Measurements from ENCODE around the gene LCK.

The LCK gene

GRCh38 chr1:32303997-32304622 is 53.0 kb downstream of the LCK start:
- in situ Hi-C loops (cut with MboI; ENCODE audit: low sequenced_read_pairs): no loop called here
- Histone ChIP-seq H3K27me3 (ENCODE audit: low read depth) (no peaks in the 10 kb centered on the region), H3K36me3 (replicated peaks) (peaks cover 51% of the 10 kb centered on the region), H3K4me3 (no peak overlapping the region), H3K9me3 (no peaks in the 10 kb centered on the region), H3K4me1 (no peaks in the 10 kb centered on the region)
- DNase-seq (ENCODE audit: low spot score in 2 of 2): no peak

- Histone ChIP-seq H3K9me3 (no peaks in the 10 kb centered on the region), H3K36me3 (replicated peaks) (peaks cover 51% of the 10 kb centered on the region), H3K27me3 (ENCODE audit: low read depth) (no peaks in the 10 kb centered on the region), H3K4me3 (no peak overlapping the region), H3K4me1 (no peaks in the 10 kb centered on the region)
- in situ Hi-C loops (cut with MboI; ENCODE audit: low sequenced_read_pairs): no loop called here
- DNase-seq (ENCODE audit: low spot score in 2 of 2): no peak
Measured at GRCh38 chr1:32305310-32305709, 54.2 kb downstream of the LCK start.

GRCh38 chr1:32307324-32307723 is 56.3 kb downstream of the LCK start:
- Histone ChIP-seq H3K4me3 (no peak overlapping the region), H3K27me3 (ENCODE audit: low read depth) (no peaks in the 10 kb centered on the region), H3K4me1 (no peaks in the 10 kb centered on the region; the same call in 1 of the 2 replicates), H3K36me3 (replicated peaks) (peaks cover 47% of the 10 kb centered on the region), H3K9me3 (no peaks in the 10 kb centered on the region)
- DNase-seq (ENCODE audit: low spot score in 2 of 2): no peak
- in situ Hi-C loops (cut with MboI; ENCODE audit: low sequenced_read_pairs): no loop called here

- Histone ChIP-seq H3K9me3 (no peaks in the 10 kb centered on the region), H3K4me1 (no peaks in the 10 kb centered on the region; the same call in 1 of the 2 replicates), H3K27me3 (ENCODE audit: low read depth) (no peaks in the 10 kb centered on the region), H3K4me3 (no peak overlapping the region), H3K36me3 (replicated peaks) (peaks cover 28% of the 10 kb centered on the region)
- in situ Hi-C loops (cut with MboI; ENCODE audit: low sequenced_read_pairs): no loop called here
- no peak for DNase-seq (ENCODE audit: low spot score in 2 of 2)
Measured at GRCh38 chr1:32309960-32310359, 58.9 kb downstream of the LCK start.

- H3K36me3 ChIP-seq (replicated peaks): peaks cover 16% of the 10 kb centered on the region
- H3K4me1 ChIP-seq: no peaks in the 10 kb centered on the region; the same call in 1 of the 2 replicates
- no peaks in the 10 kb centered on the region for H3K27me3 ChIP-seq (ENCODE audit: low read depth)
- no peak overlapping the region for H3K4me3 ChIP-seq
- no peaks in the 10 kb centered on the region for H3K9me3 ChIP-seq
- in situ Hi-C loops (cut with MboI; ENCODE audit: low sequenced_read_pairs): no loop called here
- DNase-seq (ENCODE audit: low spot score in 2 of 2): no peak
Measured at GRCh38 chr1:32311709-32312393, 60.8 kb downstream of the LCK start.

- in situ Hi-C loops (cut with MboI; ENCODE audit: low sequenced_read_pairs): no loop called here
- Histone ChIP-seq H3K4me1 (no peaks in the 10 kb centered on the region), H3K9me3 (no peaks in the 10 kb centered on the region), H3K27me3 (ENCODE audit: low read depth) (no peaks in the 10 kb centered on the region), H3K4me3 (no peak overlapping the region), H3K36me3 (replicated peaks) (peaks cover 40% of the 10 kb centered on the region)
- no peak for DNase-seq (ENCODE audit: low spot score in 2 of 2)
Measured at GRCh38 chr1:32316903-32317277, 65.8 kb downstream of the LCK start.

GRCh38 chr1:32318127-32318869 is 67.2 kb downstream of the LCK start:
- in situ Hi-C loops (cut with MboI; ENCODE audit: low sequenced_read_pairs): no loop called here
- no peak overlapping the region for H3K4me3 ChIP-seq
- DNase-seq (ENCODE audit: low spot score in 2 of 2): no peak
- peaks cover 49% of the 10 kb centered on the region for H3K36me3 ChIP-seq (replicated peaks)
- no peaks in the 10 kb centered on the region for H3K27me3 ChIP-seq (ENCODE audit: low read depth)
- H3K9me3 ChIP-seq: no peaks in the 10 kb centered on the region
- H3K4me1 ChIP-seq: no peaks in the 10 kb centered on the region

GRCh38 chr1:32321712-32322291 is 70.7 kb downstream of the LCK start:
- peaks cover 67% of the 10 kb centered on the region for H3K36me3 ChIP-seq (replicated peaks)
- H3K4me1 ChIP-seq: no peaks in the 10 kb centered on the region
- in situ Hi-C loops (cut with MboI; ENCODE audit: low sequenced_read_pairs): no loop called here
- no peak overlapping the region for H3K4me3 ChIP-seq
- H3K27me3 ChIP-seq (ENCODE audit: low read depth): no peaks in the 10 kb centered on the region
- no peaks in the 10 kb centered on the region for H3K9me3 ChIP-seq
- DNase-seq (ENCODE audit: low spot score in 2 of 2): no peak

- Histone ChIP-seq H3K9me3 (no peaks in the 10 kb centered on the region), H3K27me3 (ENCODE audit: low read depth) (no peaks in the 10 kb centered on the region), H3K36me3 (replicated peaks) (peaks cover 86% of the 10 kb centered on the region), H3K4me3 (no peak overlapping the region), H3K4me1 (no peaks in the 10 kb centered on the region)
- in situ Hi-C loops (cut with MboI; ENCODE audit: low sequenced_read_pairs): no loop called here
- no peak for DNase-seq (ENCODE audit: low spot score in 2 of 2)
Measured at GRCh38 chr1:32327204-32327603, 76.1 kb downstream of the LCK start.

GRCh38 chr1:32329931-32330466 is 78.9 kb downstream of the LCK start:
- Histone ChIP-seq H3K27me3 (ENCODE audit: low read depth) (no peaks in the 10 kb centered on the region), H3K9me3 (no peaks in the 10 kb centered on the region), H3K4me1 (peaks cover 9% of the 10 kb centered on the region), H3K36me3 (replicated peaks) (peaks cover 96% of the 10 kb centered on the region), H3K4me3 (no peak overlapping the region)
- no peak for DNase-seq (ENCODE audit: low spot score in 2 of 2)
- in situ Hi-C loops (cut with MboI; ENCODE audit: low sequenced_read_pairs): no loop called here

GRCh38 chr1:32330558-32331151 is 79.6 kb downstream of the LCK start:
- no peak overlapping the region for H3K4me3 ChIP-seq
- H3K4me1 ChIP-seq: peaks cover 9% of the 10 kb centered on the region
- H3K27me3 ChIP-seq (ENCODE audit: low read depth): no peaks in the 10 kb centered on the region
- peaks cover 91% of the 10 kb centered on the region for H3K36me3 ChIP-seq (replicated peaks)
- no peak for DNase-seq (ENCODE audit: low spot score in 2 of 2)
- no peaks in the 10 kb centered on the region for H3K9me3 ChIP-seq
- in situ Hi-C loops (cut with MboI; ENCODE audit: low sequenced_read_pairs): no loop called here

- H3K4me3 ChIP-seq: no peak overlapping the region
- peaks cover 83% of the 10 kb centered on the region for H3K36me3 ChIP-seq (replicated peaks)
- no peak for DNase-seq (ENCODE audit: low spot score in 2 of 2)
- H3K27me3 ChIP-seq (ENCODE audit: low read depth): no peaks in the 10 kb centered on the region
- H3K4me1 ChIP-seq: peaks cover 12% of the 10 kb centered on the region
- in situ Hi-C loops (cut with MboI; ENCODE audit: low sequenced_read_pairs): no loop called here
- no peaks in the 10 kb centered on the region for H3K9me3 ChIP-seq
Measured at GRCh38 chr1:32331549-32331948, 80.5 kb downstream of the LCK start.

GRCh38 chr1:32332290-32333079 is 81.4 kb downstream of the LCK start:
- no peaks in the 10 kb centered on the region for H3K9me3 ChIP-seq
- no peaks in the 10 kb centered on the region for H3K27me3 ChIP-seq (ENCODE audit: low read depth)
- peaks cover 12% of the 10 kb centered on the region for H3K4me1 ChIP-seq
- H3K36me3 ChIP-seq (replicated peaks): peaks cover 76% of the 10 kb centered on the region
- in situ Hi-C loops (cut with MboI; ENCODE audit: low sequenced_read_pairs): no loop called here
- no peak for DNase-seq (ENCODE audit: low spot score in 2 of 2)
- H3K4me3 ChIP-seq: no peak overlapping the region

Measured in HAP-1 (cell line).